Endothelial cell of umbilical vein (primary cell): ENCODE results near the gene HMGCL. TPM values are rescaled to one million over a fixed set of nuclear protein-coding genes. Genes with fewer than 3 reads are reported as not detected.

Experiments
- BruUV-seq: library from RNA; stranded (reverse); fragments of 400-500 nt; replicated peaks from 2 replicates; lab custom pipeline; 2021; lab: Mats Ljungman, UMichigan
- CTCF ChIA-PET: fragments of 300-600, 350-600 bp; sonication (Branson Sonifier 250); formaldehyde crosslinking; loops from one replicate; lab custom pipeline; 2021; ENCODE audit warnings: antibody characterized with exemption, inconsistent platforms; lab: Charles Lee
- POLR2A ChIA-PET: fragments of 300-600, 350-600 bp; sonication (Branson Sonifier 250); formaldehyde crosslinking; loops from one replicate; lab custom pipeline; 2021; ENCODE audit warnings: antibody characterized with exemption, inconsistent platforms; lab: Charles Lee
- DNase-seq: peaks from one replicate; pipeline ENCODE4 v3.0.0-alpha.2; 2011; ENCODE audit warnings: low read depth, low spot score
- FAIRE-seq: peaks from 2 replicates; lab custom pipeline; 2011; peaks lifted over from hg19 to GRCh38; lab: Jason Lieb, UNC
- H2AFZ ChIP-seq: 2 replicates; pipeline ENCODE4 v1.6.0; 2012; ENCODE audit warnings: low read depth, low read length, control low read depth, inconsistent platforms
- H3K27ac ChIP-seq: 2 replicates; pipeline ENCODE4 v1.5.1; 2011; ENCODE audit warnings: low read depth, mild to moderate bottlenecking, control low read depth, low read length, moderate library complexity; ENCODE audit not compliant: insufficient read depth
- H3K27me3 ChIP-seq, 2 experiments: 2 replicates each; pipeline versions ENCODE4 v1.6.0 to v1.6.1; 2011; ENCODE audit warnings: low read length in 2 of 2, mixed read lengths in 1 of 2; ENCODE audit not compliant: control insufficient read depth in 2 of 2, insufficient read depth in 2 of 2
- H3K36me3 ChIP-seq, 2 experiments: 2 replicates in 1 of 2; 3 replicates in 1 of 2; pipeline ENCODE4 v1.5.1; 2011; ENCODE audit warnings: low read length in 2 of 2, mild to moderate bottlenecking in 1 of 2, moderate library complexity in 1 of 2; ENCODE audit not compliant: control insufficient read depth in 2 of 2, insufficient read depth in 2 of 2; ENCODE audit errors: extremely low read depth in 1 of 2
- H3K4me1 ChIP-seq: 3 replicates; pipeline ENCODE4 v1.5.1; 2011; ENCODE audit warnings: mild to moderate bottlenecking, low read length; ENCODE audit not compliant: control insufficient read depth, insufficient read depth; ENCODE audit errors: extremely low read depth
- H3K4me2 ChIP-seq: 2 replicates; pipeline ENCODE4 v1.6.1; 2011; ENCODE audit warnings: low read length, control low read depth, mixed read lengths; ENCODE audit not compliant: insufficient read depth
- H3K4me3 ChIP-seq, 3 experiments: fragments of 200-600 bp in 1 of 3; sonication (generic), shearing (Covaris generic) in 1 of 3; replicated peaks in 1 of 3; 2 replicates each; pipeline ENCODE4 v1.5.1; 2011 to 2016; ENCODE audit warnings: control low read depth in 3 of 3, low read length in 3 of 3, mild to moderate bottlenecking in 2 of 3, inconsistent platforms in 1 of 3, low read depth in 1 of 3, moderate library complexity in 1 of 3; ENCODE audit not compliant: insufficient read depth in 1 of 3
- H3K79me2 ChIP-seq: 2 replicates; pipeline ENCODE4 v1.6.0; 2012; ENCODE audit warnings: low read length, inconsistent platforms; ENCODE audit not compliant: control insufficient read depth, insufficient read depth
- H3K9ac ChIP-seq: replicated peaks from 2 replicates; pipeline ENCODE3; 2011; ENCODE audit warnings: low read length, control low read depth; ENCODE audit not compliant: insufficient read depth; ENCODE audit errors: extremely low read depth
- H3K9me1 ChIP-seq: replicated peaks from 3 replicates; pipeline ENCODE4 v1.6.0; 2011; ENCODE audit warnings: mild to moderate bottlenecking, low read length; ENCODE audit not compliant: control insufficient read depth, insufficient read depth; ENCODE audit errors: extremely low read depth
- H3K9me3 ChIP-seq: replicated peaks from 2 replicates; pipeline ENCODE4 v1.5.1; 2012; ENCODE audit warnings: low read length, inconsistent platforms; ENCODE audit not compliant: control insufficient read depth, insufficient read depth
- H4K20me1 ChIP-seq: replicated peaks from 2 replicates; pipeline ENCODE3; 2011; ENCODE audit warnings: mild to moderate bottlenecking, low read length; ENCODE audit not compliant: control insufficient read depth, insufficient read depth; ENCODE audit errors: extremely low read depth
- CTCF ChIP-seq, 2 donors: IDR thresholded peaks; 1 replicate in 1 of 2; 2 replicates in 1 of 2; pipeline ENCODE4 v1.5.1; 2011; ENCODE audit warnings: low read length in 2 of 2, mild to moderate bottlenecking in 2 of 2, moderate library complexity in 2 of 2, control low read depth in 1 of 2, inconsistent platforms in 1 of 2, low read depth in 1 of 2; ENCODE audit not compliant: insufficient read depth in 1 of 2; ENCODE audit errors: extremely low read depth in 1 of 2
- EZH2 ChIP-seq: IDR thresholded peaks from 2 replicates; pipeline ENCODE4 v1.6.1; 2012; ENCODE audit warnings: borderline replicate concordance, low read depth, mild to moderate bottlenecking, moderate library complexity, low read length, inconsistent platforms; ENCODE audit not compliant: severe bottlenecking
- GATA2 ChIP-seq: IDR thresholded peaks from 2 replicates; pipeline ENCODE4 v1.7.0; 2011; ENCODE audit warnings: low read depth, mild to moderate bottlenecking, moderate library complexity, mixed read lengths, low read length; ENCODE audit not compliant: insufficient read length, insufficient read depth
- JUN ChIP-seq: IDR thresholded peaks from 2 replicates; pipeline ENCODE4 v1.6.1; 2011; ENCODE audit warnings: borderline replicate concordance, low read depth; ENCODE audit not compliant: insufficient read length, insufficient read depth
- MAX ChIP-seq: IDR thresholded peaks from 2 replicates; pipeline ENCODE4 v1.6.1; 2011; ENCODE audit not compliant: insufficient read depth, insufficient read length
- MYC ChIP-seq: IDR thresholded peaks from one replicate; pipeline ENCODE4 v1.6.1; 2011; ENCODE audit warnings: mild to moderate bottlenecking, low read depth, low read length
- POLR2A ChIP-seq: IDR thresholded peaks from 2 replicates; pipeline ENCODE4 v1.6.1; 2012; ENCODE audit warnings: low read depth, mild to moderate bottlenecking, control low read depth, low read length
- dilution Hi-C: fragments of 300-500 bp; cut with MboI; formaldehyde crosslinking; loops from one replicate; pipeline ENCODE4 v1.15.0; 2019; ENCODE audit warnings: low sequenced_read_pairs; ENCODE audit not compliant: extremely low pct_ligation_motif_present
- intact Hi-C: fragments of 100-400 bp; cut with micrococcal nuclease; formaldehyde crosslinking; loops from one replicate; pipeline ENCODE4 v1.10.0; 2022
- polyA plus RNA-seq, 4 experiments: library from polyadenylated mRNA; depleted of rRNA in 3 of 4; stranded (reverse) in 3 of 4; unstranded in 1 of 4; fragments of >200 nt; gene quantifications; 2 replicates each; pipeline versions ENCODE4 v1.2.1 to v1.2.3, GENCODE V29; 2011 to 2012; ENCODE audit warnings: missing spikeins in 1 of 4
- total RNA-seq: library from RNA; stranded (reverse); gene quantifications from 2 replicates; pipeline ENCODE4 v1.2.3, GENCODE V29; 2021

Gene HMGCL
- total and polyA plus RNA-seq, 2 donors (not counting 3 experiments of a cell fraction or from before 2014, with no cell fraction given), result 24.2 to 30.0 TPM

GRCh38 chr1:23763041-23763577 lies 62.1 kb downstream of the HMGCL start:
- no peaks in the 10 kb centered on the region for H3K4me1 ChIP-seq
- no peaks in the 10 kb centered on the region for H3K9me3 ChIP-seq
- no peaks in the 10 kb centered on the region for H4K20me1 ChIP-seq
- no peak overlapping the region for H3K27ac ChIP-seq
- peaks cover 13 to 27% of the 10 kb centered on the region in 2 experiments for H3K36me3 ChIP-seq
- H3K79me2 ChIP-seq, result no peaks in the 10 kb centered on the region
- CTCF ChIA-PET, result interaction anchor here (1.4 kb wide), 1 partner anchor 8 kb away, joined by 10 read pairs; no protein-coding TSS in a partner anchor
- H3K4me3 ChIP-seq, result no peak overlapping the region
- no peak overlapping the region for H3K4me2 ChIP-seq
- intact Hi-C loops (no loop called here), dilution Hi-C loops (no loop called here)
- no peak overlapping the region for H3K9ac ChIP-seq
- no peaks in the 10 kb centered on the region for H3K9me1 ChIP-seq
- no peak for TF ChIP-seq GATA2
- no peak for TF ChIP-seq EZH2
- TF ChIP-seq JUN, result no peak
- no peak for TF ChIP-seq MAX
- no peak for TF ChIP-seq POLR2A
- POLR2A ChIA-PET, result no interaction called here
- no peak for FAIRE-seq
- no peaks in the 10 kb centered on the region for H3K27me3 ChIP-seq
- BruUV-seq, result no TSS peak
- DNase-seq, result no peak
- no peak overlapping the region for H2AFZ ChIP-seq

DNA sequence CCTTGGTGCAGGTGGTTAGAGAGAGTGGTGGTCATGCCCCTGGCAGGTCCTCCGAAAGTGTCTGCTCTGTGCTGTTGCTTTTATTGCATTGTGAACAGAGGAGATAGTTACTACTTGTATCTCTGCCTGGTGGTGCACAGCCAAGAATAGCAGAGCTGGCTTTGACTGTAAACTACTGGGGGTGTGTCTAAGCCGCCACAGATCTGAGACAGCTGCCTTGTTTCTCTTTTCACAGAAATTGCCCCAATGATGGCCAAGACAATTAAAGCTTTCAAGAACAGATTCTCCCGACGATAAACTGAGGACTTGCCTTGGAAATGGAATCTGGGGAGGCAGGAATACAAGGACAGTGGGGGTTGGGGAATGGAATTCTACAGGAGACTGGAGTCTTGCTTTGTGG lies 66.0 kb downstream of the HMGCL start:
- dilution Hi-C loops (no loop called here), intact Hi-C loops (no loop called here)
- CTCF ChIA-PET, result interaction anchor here (1.5 kb wide), 1 partner anchor 13 kb away, joined by 5 read pairs; no protein-coding TSS in a partner anchor
- Histone ChIP-seq H3K4me2 (no peak overlapping the region), H3K4me3 (no peak overlapping the region), H3K27ac (no peak overlapping the region), H3K4me1 (no peaks in the 10 kb centered on the region), H4K20me1 (no peaks in the 10 kb centered on the region), H2AFZ (no peak overlapping the region), H3K27me3 (no peaks in the 10 kb centered on the region), H3K9me3 (no peaks in the 10 kb centered on the region), H3K9ac (no peak overlapping the region), H3K9me1 (no peaks in the 10 kb centered on the region), H3K36me3 (peaks cover 33 to 57% of the 10 kb centered on the region in 2 experiments), H3K79me2 (no peaks in the 10 kb centered on the region)
- no peak for TF ChIP-seq MYC
- TF ChIP-seq GATA2, result no peak
- no peak for TF ChIP-seq POLR2A
- TF ChIP-seq EZH2, result no peak
- no peak for TF ChIP-seq CTCF (IDR thresholded peaks at IDR 0.05; ENCODE audit: extremely low read depth in 1 of 2, insufficient read depth in 1 of 2, low read depth in 1 of 2, low read length in 2 of 2)
- POLR2A ChIA-PET, result no interaction called here
- FAIRE-seq (no peak), DNase-seq (no peak)
- no TSS peak for BruUV-seq
